SK-N-SH (cell line): ENCODE results near the gene ACAP2. TPM values are rescaled to one million over a fixed set of nuclear protein-coding genes. Genes with fewer than 3 reads are reported as not detected.

Experiments used
- CTCF ChIA-PET: fragments of 300-600, 350-600 bp; formaldehyde crosslinking; extraction: SDS; loops from one replicate; lab custom pipeline; 2021; lab: Yijun Ruan, JAX
- POLR2A ChIA-PET: fragments of 350-600 bp; sonication (Branson Sonifier 250); formaldehyde crosslinking; extraction: SDS; loops from one replicate; lab custom pipeline; 2020; ENCODE audit warnings: antibody characterized with exemption, inconsistent platforms; lab: Yijun Ruan, JAX
- DNase-seq: peaks from one replicate; pipeline ENCODE4 v3.0.0; 2012
- H2AFZ ChIP-seq: fragments of 200-600 bp; sonication (generic); 2 replicates; pipeline ENCODE4 v1.8.1; 2016; ENCODE audit warnings: antibody characterized with exemption, mild to moderate bottlenecking, low read depth
- H3F3A ChIP-seq: fragments of 200-600 bp; sonication (generic); replicated peaks from 2 replicates; pipeline ENCODE3; 2016; ENCODE audit warnings: antibody characterized with exemption, mild to moderate bottlenecking; ENCODE audit not compliant: insufficient read depth
- H3K27ac ChIP-seq, 2 experiments: fragments of 200-500 bp in 1 of 2; fragments of 200-600 bp in 1 of 2; sonication (Bioruptor generic) in 1 of 2; sonication (generic), shearing (Covaris generic) in 1 of 2; 2 replicates each; pipeline versions ENCODE4 v1.5.1 to v1.6.1; 2014 to 2016; ENCODE audit warnings: low read depth in 2 of 2, inconsistent platforms in 1 of 2, low read length in 1 of 2, mild to moderate bottlenecking in 1 of 2, mixed read lengths in 1 of 2
- H3K27me3 ChIP-seq: fragments of 200-600 bp; sonication (generic), shearing (Covaris generic); 2 replicates; pipeline ENCODE4 v1.6.1; 2016; ENCODE audit warnings: mixed run types; ENCODE audit not compliant: insufficient read depth
- H3K36me3 ChIP-seq, 2 experiments: fragments of 200-500 bp in 1 of 2; fragments of 200-600 bp in 1 of 2; sonication (Bioruptor generic) in 1 of 2; sonication (generic) in 1 of 2; replicated peaks in 1 of 2; 2 replicates each; pipeline versions ENCODE3 to v1.5.1; 2014 to 2016; ENCODE audit warnings: low read length in 1 of 2, mild to moderate bottlenecking in 1 of 2; ENCODE audit not compliant: insufficient read depth in 2 of 2, control insufficient read depth in 1 of 2
- H3K4me1 ChIP-seq, 2 experiments: fragments of 200-500 bp in 1 of 2; fragments of 200-600 bp in 1 of 2; sonication (Bioruptor generic) in 1 of 2; sonication (generic), shearing (Covaris generic) in 1 of 2; 2 replicates each; pipeline versions ENCODE4 v1.5.1 to v1.6.1; 2014 to 2016; ENCODE audit warnings: low read depth in 1 of 2, low read length in 1 of 2, mixed run types in 1 of 2; ENCODE audit not compliant: insufficient read depth in 2 of 2, control insufficient read depth in 1 of 2
- H3K4me2 ChIP-seq: fragments of 200-600 bp; sonication (generic), shearing (Covaris generic); 2 replicates; pipeline ENCODE4 v1.6.1; 2017; ENCODE audit warnings: mixed run types
- H3K4me3 ChIP-seq, 2 experiments: fragments of 200-500 bp in 1 of 2; fragments of 200-600 bp in 1 of 2; sonication (Bioruptor generic) in 1 of 2; sonication (generic), shearing (Covaris generic) in 1 of 2; 2 replicates each; pipeline versions ENCODE4 v1.5.1 to v1.8.1; 2014 to 2016; ENCODE audit warnings: low read depth in 2 of 2, inconsistent platforms in 1 of 2, low read length in 1 of 2, mild to moderate bottlenecking in 1 of 2, mixed read lengths in 1 of 2, moderate library complexity in 1 of 2
- H3K79me2 ChIP-seq: fragments of 200-600 bp; sonication (generic); 2 replicates; pipeline ENCODE4 v1.8.1; 2017; ENCODE audit warnings: mild to moderate bottlenecking; ENCODE audit not compliant: insufficient read depth
- H3K9ac ChIP-seq: fragments of 200-600 bp; sonication (generic); 2 replicates; pipeline ENCODE4 v1.6.1; 2017; ENCODE audit warnings: mixed run types
- H3K9me2 ChIP-seq: fragments of 200-600 bp; sonication (generic); 2 replicates; pipeline ENCODE4 v1.6.1; 2017; ENCODE audit warnings: mixed run types
- H3K9me3 ChIP-seq: fragments of 200-600 bp; sonication (generic); 2 replicates; pipeline ENCODE4 v1.6.1; 2017; ENCODE audit warnings: mixed run types, mild to moderate bottlenecking, moderate library complexity
- H4K20me1 ChIP-seq: fragments of 200-600 bp; sonication (generic); 2 replicates; pipeline ENCODE4 v1.6.1; 2017; ENCODE audit warnings: mild to moderate bottlenecking, mixed run types; ENCODE audit not compliant: insufficient read depth
- ELF1 ChIP-seq: IDR thresholded peaks from 2 replicates; pipeline ENCODE4 v1.4.0; 2012
- EZH2phosphoT487 ChIP-seq: fragments of 200-600 bp; sonication (generic); IDR thresholded peaks from 2 replicates; pipeline ENCODE4 v1.6.1; 2017; ENCODE audit warnings: low read depth, mixed run types, mild to moderate bottlenecking, antibody characterized with exemption, moderate library complexity, borderline replicate concordance
- FOSL2 ChIP-seq: IDR thresholded peaks from 2 replicates; pipeline ENCODE4 v1.4.0; 2012; ENCODE audit warnings: low read depth, mild to moderate bottlenecking, moderate library complexity, borderline replicate concordance
- FOXM1 ChIP-seq: IDR thresholded peaks from 2 replicates; pipeline ENCODE4 v1.4.0; 2012; ENCODE audit warnings: low read depth, mild to moderate bottlenecking
- GABPA ChIP-seq: IDR thresholded peaks from 2 replicates; pipeline ENCODE4 v1.4.0; 2012; ENCODE audit warnings: low read depth, mild to moderate bottlenecking
- NFIC ChIP-seq: IDR thresholded peaks from 2 replicates; pipeline ENCODE4 v1.4.0; 2012; ENCODE audit warnings: borderline replicate concordance
- POLR2AphosphoS5 ChIP-seq: IDR thresholded peaks from 2 replicates; pipeline ENCODE4 v1.6.1; 2012; ENCODE audit warnings: low read depth, low read length
- RCOR1 ChIP-seq: fragments of 150-350 bp; IDR thresholded peaks from 2 replicates; pipeline ENCODE4 v1.6.1; 2017; ENCODE audit warnings: antibody characterized with exemption, low read length
- SIN3A ChIP-seq: IDR thresholded peaks from 2 replicates; pipeline ENCODE4 v1.6.1; 2012; ENCODE audit warnings: low read depth, mild to moderate bottlenecking, low read length, moderate library complexity, borderline replicate concordance
- SMC3 ChIP-seq: IDR thresholded peaks from 2 replicates; pipeline ENCODE4 v1.6.1; 2012; ENCODE audit warnings: low read depth, low read length, improper control_type of control experiment
- TCF12 ChIP-seq: IDR thresholded peaks from 2 replicates; pipeline ENCODE4 v1.4.0; 2012
- WGBS: methylation state at CpG from one replicate; pipeline ENCODE4 v1.1.6; 2017; ENCODE audit warnings: low lambda C conversion rate; 5-methylcytosine and 5-hydroxymethylcytosine counted together
- polyA plus RNA-seq, 3 experiments: library from polyadenylated mRNA; depleted of rRNA; stranded (reverse); fragments of >200 nt; gene quantifications; 2 replicates each; pipeline ENCODE4 v1.2.3, GENCODE V29; 2012
- TF ChIP-seq, protein P1 (sequence below): IDR thresholded peaks from 2 replicates; pipeline ENCODE4 v1.6.1; 2012; ENCODE audit warnings: mild to moderate bottlenecking, low read depth, low read length, moderate library complexity
- TF ChIP-seq, protein P2 (sequence below): IDR thresholded peaks from 2 replicates; pipeline ENCODE4; 2012
- TF ChIP-seq, protein P3 (sequence below): IDR thresholded peaks from 2 replicates; pipeline ENCODE4 v1.4.0; 2012; ENCODE audit warnings: low read depth

Gene ACAP2
- polyA plus RNA-seq, 1 of the 3 experiments (the other 2 are of a cell fraction), result 6.8 TPM

DNA sequence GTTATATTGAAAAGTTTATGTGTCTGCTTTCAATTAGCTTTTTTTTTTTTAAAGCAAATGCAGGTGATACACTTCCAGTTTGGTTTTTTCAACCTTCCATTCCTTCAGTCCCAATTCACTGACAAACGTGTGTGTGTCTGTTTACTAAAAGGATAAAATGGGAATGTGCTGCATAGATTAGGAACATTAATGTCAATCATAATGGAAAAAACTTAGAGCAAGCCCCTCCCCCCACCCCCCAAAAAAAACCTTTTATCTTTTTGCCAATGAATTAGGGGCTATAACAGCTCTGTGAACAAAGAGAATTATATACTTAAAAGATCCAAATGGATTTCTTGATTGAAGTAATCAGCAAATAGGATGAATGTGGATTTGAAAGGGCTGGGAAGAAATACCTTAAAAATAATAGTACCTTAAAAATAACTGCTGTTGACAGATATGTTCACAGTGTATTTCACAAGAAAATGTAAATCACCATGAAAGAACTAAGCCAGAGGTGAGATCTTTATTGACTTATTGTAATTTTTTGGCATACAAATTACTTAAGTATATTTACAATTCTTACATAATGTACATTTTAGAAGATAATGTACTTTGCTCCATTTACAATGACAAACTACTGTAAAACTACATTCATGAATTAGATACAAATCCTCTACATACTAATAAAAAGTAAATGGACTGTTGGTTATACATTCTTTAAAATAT lies 168.4 kb downstream of the ACAP2 start:
- ChIA-PET CTCF (interaction anchor here (0.7 to 6.4 kb wide), 7 partner anchors 17 to 602 kb away, joined by 3 to 53 read pairs (median 3); no protein-coding TSS in a partner anchor), POLR2A (interaction anchor here (0.5 to 0.7 kb wide), 3 partner anchors 115 to 591 kb away, joined by 3 to 4 read pairs (median 3); no protein-coding TSS in a partner anchor)
- H2AFZ ChIP-seq, result no peak overlapping the region
- no peaks in the 10 kb centered on the region for H3K9me3 ChIP-seq
- DNase-seq, result no peak
- peaks cover 17% of the 10 kb centered on the region in 2 experiments for H3K36me3 ChIP-seq
- no peak overlapping the region for H3K27ac ChIP-seq
- H3K9me2 ChIP-seq, result no peaks in the 10 kb centered on the region
- no peak overlapping the region for H3K4me3 ChIP-seq
- TF ChIP-seq FOXM1, result no peak
- no peak for TF ChIP-seq GABPA
- no peak for TF ChIP-seq SMC3
- no peak for TF ChIP-seq NFIC
- no peak for TF ChIP-seq RCOR1
- no peak for TF ChIP-seq POLR2AphosphoS5
- no peak for TF ChIP-seq EZH2phosphoT487
- no peak for TF ChIP-seq FOSL2
- TF ChIP-seq SIN3A, result no peak
- TF ChIP-seq, protein P1, sequence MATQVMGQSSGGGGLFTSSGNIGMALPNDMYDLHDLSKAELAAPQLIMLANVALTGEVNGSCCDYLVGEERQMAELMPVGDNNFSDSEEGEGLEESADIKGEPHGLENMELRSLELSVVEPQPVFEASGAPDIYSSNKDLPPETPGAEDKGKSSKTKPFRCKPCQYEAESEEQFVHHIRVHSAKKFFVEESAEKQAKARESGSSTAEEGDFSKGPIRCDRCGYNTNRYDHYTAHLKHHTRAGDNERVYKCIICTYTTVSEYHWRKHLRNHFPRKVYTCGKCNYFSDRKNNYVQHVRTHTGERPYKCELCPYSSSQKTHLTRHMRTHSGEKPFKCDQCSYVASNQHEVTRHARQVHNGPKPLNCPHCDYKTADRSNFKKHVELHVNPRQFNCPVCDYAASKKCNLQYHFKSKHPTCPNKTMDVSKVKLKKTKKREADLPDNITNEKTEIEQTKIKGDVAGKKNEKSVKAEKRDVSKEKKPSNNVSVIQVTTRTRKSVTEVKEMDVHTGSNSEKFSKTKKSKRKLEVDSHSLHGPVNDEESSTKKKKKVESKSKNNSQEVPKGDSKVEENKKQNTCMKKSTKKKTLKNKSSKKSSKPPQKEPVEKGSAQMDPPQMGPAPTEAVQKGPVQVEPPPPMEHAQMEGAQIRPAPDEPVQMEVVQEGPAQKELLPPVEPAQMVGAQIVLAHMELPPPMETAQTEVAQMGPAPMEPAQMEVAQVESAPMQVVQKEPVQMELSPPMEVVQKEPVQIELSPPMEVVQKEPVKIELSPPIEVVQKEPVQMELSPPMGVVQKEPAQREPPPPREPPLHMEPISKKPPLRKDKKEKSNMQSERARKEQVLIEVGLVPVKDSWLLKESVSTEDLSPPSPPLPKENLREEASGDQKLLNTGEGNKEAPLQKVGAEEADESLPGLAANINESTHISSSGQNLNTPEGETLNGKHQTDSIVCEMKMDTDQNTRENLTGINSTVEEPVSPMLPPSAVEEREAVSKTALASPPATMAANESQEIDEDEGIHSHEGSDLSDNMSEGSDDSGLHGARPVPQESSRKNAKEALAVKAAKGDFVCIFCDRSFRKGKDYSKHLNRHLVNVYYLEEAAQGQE, result no peak
- TF ChIP-seq, protein P2, sequence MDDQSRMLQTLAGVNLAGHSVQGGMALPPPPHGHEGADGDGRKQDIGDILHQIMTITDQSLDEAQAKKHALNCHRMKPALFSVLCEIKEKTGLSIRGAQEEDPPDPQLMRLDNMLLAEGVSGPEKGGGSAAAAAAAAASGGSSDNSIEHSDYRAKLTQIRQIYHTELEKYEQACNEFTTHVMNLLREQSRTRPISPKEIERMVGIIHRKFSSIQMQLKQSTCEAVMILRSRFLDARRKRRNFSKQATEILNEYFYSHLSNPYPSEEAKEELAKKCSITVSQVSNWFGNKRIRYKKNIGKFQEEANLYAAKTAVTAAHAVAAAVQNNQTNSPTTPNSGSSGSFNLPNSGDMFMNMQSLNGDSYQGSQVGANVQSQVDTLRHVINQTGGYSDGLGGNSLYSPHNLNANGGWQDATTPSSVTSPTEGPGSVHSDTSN, result no peak
- no peak for TF ChIP-seq TCF12
- no peak for TF ChIP-seq ELF1
- TF ChIP-seq, protein P3, sequence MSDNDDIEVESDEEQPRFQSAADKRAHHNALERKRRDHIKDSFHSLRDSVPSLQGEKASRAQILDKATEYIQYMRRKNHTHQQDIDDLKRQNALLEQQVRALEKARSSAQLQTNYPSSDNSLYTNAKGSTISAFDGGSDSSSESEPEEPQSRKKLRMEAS, result no peak
- H3K9ac ChIP-seq, result no peak overlapping the region
- H3K27me3 ChIP-seq, result no peaks in the 10 kb centered on the region
- WGBS, result 64% methylated on average over 1 of the region's 1 CpG
- H3K4me1 ChIP-seq, result peaks cover 0 to 10% of the 10 kb centered on the region in 2 experiments; a peak in 2 of 4 replicates
- peaks cover 10% of the 10 kb centered on the region for H3F3A ChIP-seq
- peaks cover 4% of the 10 kb centered on the region; the same call in 1 of the 2 replicates for H4K20me1 ChIP-seq
- H3K79me2 ChIP-seq, result peaks cover 5% of the 10 kb centered on the region
- H3K4me2 ChIP-seq, result no peak overlapping the region
